Measurements from ENCODE around the gene CBLB. TPM values are rescaled to one million over a fixed set of nuclear protein-coding genes. Genes with fewer than 3 reads are reported as not detected.

CBLB gene
- total RNA-seq, 4 donors from 2014 or later = 14.8 to 46.4 (median 21.6) TPM

DNA sequence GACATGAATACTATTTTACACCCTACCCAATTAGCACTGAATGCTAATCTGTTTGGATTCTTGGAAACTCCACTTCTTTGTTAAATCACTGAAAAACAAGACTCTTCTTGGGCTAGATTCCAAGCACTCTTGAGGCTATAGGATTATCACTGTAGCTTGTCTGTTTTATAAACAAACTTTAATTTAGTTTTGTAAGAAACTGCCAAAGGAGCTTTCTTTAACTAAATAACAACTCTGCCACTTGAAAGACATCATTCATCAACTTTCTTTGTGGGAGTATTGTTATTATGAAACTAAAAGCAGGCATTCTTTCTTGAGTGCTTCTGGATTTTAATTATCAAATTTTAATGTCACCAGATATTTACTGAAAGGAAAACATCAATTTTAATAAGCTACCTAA is 24.1 kb downstream of the CBLB start:
- DNase-seq = no peak
- Histone ChIP-seq H3K4me1 (peaks cover 21 to 29% of the 10 kb centered on the region in 2 donors), H3K4me3 (no peak overlapping the region), H3K9me3 (no peaks in the 10 kb centered on the region), H3K27me3 (no peaks in the 10 kb centered on the region), H3K36me3 (no peaks in the 10 kb centered on the region), H3K27ac (no peak overlapping the region)
- intact Hi-C loops (cut with DNase I; ENCODE audit: low total_unique reads) (no loop called here), in situ Hi-C loops (cut with MboI; ENCODE audit: low sequenced_read_pairs in 4 of 4) (no loop called here)
- TF ChIP-seq, protein P1, sequence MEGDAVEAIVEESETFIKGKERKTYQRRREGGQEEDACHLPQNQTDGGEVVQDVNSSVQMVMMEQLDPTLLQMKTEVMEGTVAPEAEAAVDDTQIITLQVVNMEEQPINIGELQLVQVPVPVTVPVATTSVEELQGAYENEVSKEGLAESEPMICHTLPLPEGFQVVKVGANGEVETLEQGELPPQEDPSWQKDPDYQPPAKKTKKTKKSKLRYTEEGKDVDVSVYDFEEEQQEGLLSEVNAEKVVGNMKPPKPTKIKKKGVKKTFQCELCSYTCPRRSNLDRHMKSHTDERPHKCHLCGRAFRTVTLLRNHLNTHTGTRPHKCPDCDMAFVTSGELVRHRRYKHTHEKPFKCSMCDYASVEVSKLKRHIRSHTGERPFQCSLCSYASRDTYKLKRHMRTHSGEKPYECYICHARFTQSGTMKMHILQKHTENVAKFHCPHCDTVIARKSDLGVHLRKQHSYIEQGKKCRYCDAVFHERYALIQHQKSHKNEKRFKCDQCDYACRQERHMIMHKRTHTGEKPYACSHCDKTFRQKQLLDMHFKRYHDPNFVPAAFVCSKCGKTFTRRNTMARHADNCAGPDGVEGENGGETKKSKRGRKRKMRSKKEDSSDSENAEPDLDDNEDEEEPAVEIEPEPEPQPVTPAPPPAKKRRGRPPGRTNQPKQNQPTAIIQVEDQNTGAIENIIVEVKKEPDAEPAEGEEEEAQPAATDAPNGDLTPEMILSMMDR (IDR thresholded peaks at IDR 0.05 in 4 of 5, conservative IDR thresholded peaks at IDR 0.05 in 1 of 5) = no peak
- ATAC-seq = no peak

DNA sequence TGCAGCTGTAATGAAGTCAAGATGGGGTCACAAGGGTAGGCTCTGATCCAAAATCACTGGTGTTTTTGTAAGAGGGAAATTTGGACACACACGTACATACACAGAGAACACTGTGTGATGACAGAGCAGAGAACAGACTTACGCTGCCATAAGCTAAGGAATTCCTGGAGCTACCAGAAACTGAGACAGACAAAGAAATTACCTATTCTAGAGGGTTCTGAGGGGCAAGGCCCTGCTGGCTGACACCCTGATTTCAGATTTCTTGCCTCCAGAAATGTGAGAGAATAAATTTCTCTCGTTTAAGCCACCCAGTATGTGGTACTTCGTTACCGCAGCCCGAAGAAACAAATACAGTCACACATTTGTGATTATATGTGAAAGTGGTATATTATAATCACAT is 24.8 kb downstream of the CBLB start:
- TF ChIP-seq POLR2A (IDR thresholded peaks at IDR 0.05) = no peak
- TF ChIP-seq, protein P1 (IDR thresholded peaks at IDR 0.05 in 4 of 5, conservative IDR thresholded peaks at IDR 0.05 in 1 of 5) = no peak
- Histone ChIP-seq H3K27me3 (no peaks in the 10 kb centered on the region), H3K27ac (peak overlapping the region in 2 of 4 donors; percentile 18 to 39), H3K4me1 (peaks cover 21 to 29% of the 10 kb centered on the region in 2 donors), H3K4me3 (no peak overlapping the region), H3K36me3 (no peaks in the 10 kb centered on the region), H3K9me3 (no peaks in the 10 kb centered on the region)
- intact Hi-C loops (cut with DNase I; ENCODE audit: low total_unique reads) (no loop called here), in situ Hi-C loops (cut with MboI; ENCODE audit: low sequenced_read_pairs in 4 of 4) (no loop called here)
- DNase-seq (no peak), ATAC-seq (peak in 1 of 2 donors; percentile 41)

DNA sequence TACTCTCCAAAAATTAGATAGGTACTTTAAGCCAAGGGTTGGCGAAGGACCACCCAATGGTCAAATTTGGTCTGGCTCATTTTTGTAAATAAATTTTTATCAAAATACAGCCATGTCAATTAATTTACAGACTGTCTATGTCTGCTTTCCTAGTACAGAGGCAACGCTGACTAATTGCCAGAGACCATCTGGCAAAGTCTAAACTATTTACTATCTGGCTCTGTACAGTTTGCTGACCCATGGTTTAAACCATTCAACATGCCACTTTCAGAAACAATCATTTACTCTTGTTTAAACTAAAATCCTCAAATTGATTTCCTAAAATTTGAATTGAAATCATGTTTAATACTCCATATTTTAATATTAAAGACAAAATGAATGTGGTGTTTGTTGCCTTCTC is 25.9 kb downstream of the CBLB start:
- Histone ChIP-seq H3K4me1 (peaks cover 21 to 29% of the 10 kb centered on the region in 2 donors), H3K4me3 (no peak overlapping the region), H3K9me3 (no peaks in the 10 kb centered on the region), H3K27ac (no peak overlapping the region), H3K27me3 (no peaks in the 10 kb centered on the region), H3K36me3 (no peaks in the 10 kb centered on the region)
- ATAC-seq (no peak), DNase-seq (no peak)
- intact Hi-C loops (cut with DNase I; ENCODE audit: low total_unique reads) = no loop called here
- TF ChIP-seq, protein P1 (IDR thresholded peaks at IDR 0.05 in 4 of 5, conservative IDR thresholded peaks at IDR 0.05 in 1 of 5) = no peak
- TF ChIP-seq POLR2A (IDR thresholded peaks at IDR 0.05) = no peak
- in situ Hi-C loops (cut with MboI; ENCODE audit: low sequenced_read_pairs in 4 of 4) = no loop called here

- Histone ChIP-seq H3K9me3 (no peaks in the 10 kb centered on the region), H3K27ac (no peak overlapping the region)
These were observed 26.4 kb downstream of the CBLB start for GRCh38 chr3:105842449-105842848.

More at GRCh38 chr3:105842449-105842848, 26.4 kb downstream of the CBLB start:
- no peak for TF ChIP-seq POLR2A (IDR thresholded peaks at IDR 0.05)
- TF ChIP-seq, protein P1 (IDR thresholded peaks at IDR 0.05 in 4 of 5, conservative IDR thresholded peaks at IDR 0.05 in 1 of 5) = no peak
- Histone ChIP-seq H3K4me3 (no peak overlapping the region), H3K36me3 (no peaks in the 10 kb centered on the region), H3K4me1 (peaks cover 21 to 29% of the 10 kb centered on the region in 2 donors), H3K27me3 (no peaks in the 10 kb centered on the region)
- in situ Hi-C loops (cut with MboI; ENCODE audit: low sequenced_read_pairs in 4 of 4) (no loop called here), intact Hi-C loops (cut with DNase I; ENCODE audit: low total_unique reads) (no loop called here)
- ATAC-seq (no peak), DNase-seq (no peak)

Data from gastrocnemius medialis (tissue), 4 donors.